Suppressor macrophage (primary cell): ENCODE results near the gene CLIP2.

Experiments
- DNase-seq, 4 experiments: peaks; one replicate each; pipeline ENCODE4 v3.0.0-alpha.2; 2020 to 2022

CLIP2 gene

DNA sequence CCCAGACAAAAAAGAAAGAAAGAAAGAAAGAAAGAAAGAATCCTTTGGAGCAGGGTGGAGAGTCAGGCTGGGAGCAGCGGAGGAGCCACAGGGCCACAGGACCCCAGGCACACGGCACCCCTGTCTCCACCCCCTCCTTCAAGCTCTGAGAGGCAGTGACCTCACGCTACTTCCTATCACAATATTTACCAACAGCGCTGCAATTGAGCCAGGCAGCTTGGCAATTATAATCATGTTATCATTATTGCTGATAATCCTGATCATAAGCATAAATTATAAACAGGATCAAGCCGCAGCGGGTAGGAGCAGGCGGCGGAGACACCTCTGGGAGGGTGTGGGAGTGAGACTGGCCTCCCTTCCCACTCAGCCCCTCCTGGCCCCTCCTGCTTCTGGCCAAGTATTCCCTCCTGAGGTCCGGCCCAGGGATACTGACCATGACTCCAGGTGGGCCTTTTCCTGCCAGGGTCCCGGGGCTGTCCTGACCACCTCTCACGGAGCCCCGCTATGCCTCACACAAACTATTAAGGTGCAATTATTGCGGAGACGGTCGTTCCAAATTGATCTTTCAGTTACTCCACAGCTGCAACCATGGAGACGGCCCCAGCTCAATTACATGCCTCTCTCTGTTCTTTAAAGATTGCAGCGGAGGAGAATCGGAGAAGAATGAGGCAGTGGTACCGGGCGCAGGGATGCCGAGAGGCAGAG, 154.5 kb downstream of the CLIP2 start:
- no peak for DNase-seq

DNA sequence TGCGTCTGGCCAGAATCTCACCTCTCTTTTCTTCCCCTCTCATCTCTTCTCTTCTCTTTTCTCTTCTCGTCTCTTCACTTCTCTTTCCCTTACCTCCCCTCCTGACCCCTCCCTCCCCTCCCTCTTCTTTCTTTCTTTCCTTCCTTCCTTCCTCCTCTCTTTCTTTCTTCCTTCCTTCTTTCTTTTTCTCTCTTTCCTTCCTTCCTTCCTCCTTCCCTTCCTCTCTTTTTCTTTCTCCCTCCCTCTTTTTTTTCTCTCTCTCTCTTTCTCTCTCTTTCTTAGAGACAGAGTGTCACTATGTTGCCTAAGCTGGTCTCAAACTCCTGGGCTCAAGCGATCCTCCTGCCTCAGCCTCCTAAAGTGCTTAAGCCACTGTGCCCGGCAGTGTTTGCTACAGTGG, 159.9 kb downstream of the CLIP2 start:
- no peak for DNase-seq

GRCh38 chr7:74449809-74450397, 160.7 kb downstream of the CLIP2 start:
- DNase-seq = peak; percentile 78 to 91 (median 85)

- peak; percentile 29 to 48 (median 36) for DNase-seq
Observed at GRCh38 chr7:74452748-74453321, 163.6 kb downstream of the CLIP2 start.

GRCh38 chr7:74453322-74454011, 164.3 kb downstream of the CLIP2 start, which contains the start of gene GTF2IRD1:
Gene GTF2IRD1 (plus strand): TSS chr7:74453906. CDS start chr7:74508081, 54,175 bp downstream.
- DNase-seq = peak; percentile 67 to 86 (median 78)

DNA sequence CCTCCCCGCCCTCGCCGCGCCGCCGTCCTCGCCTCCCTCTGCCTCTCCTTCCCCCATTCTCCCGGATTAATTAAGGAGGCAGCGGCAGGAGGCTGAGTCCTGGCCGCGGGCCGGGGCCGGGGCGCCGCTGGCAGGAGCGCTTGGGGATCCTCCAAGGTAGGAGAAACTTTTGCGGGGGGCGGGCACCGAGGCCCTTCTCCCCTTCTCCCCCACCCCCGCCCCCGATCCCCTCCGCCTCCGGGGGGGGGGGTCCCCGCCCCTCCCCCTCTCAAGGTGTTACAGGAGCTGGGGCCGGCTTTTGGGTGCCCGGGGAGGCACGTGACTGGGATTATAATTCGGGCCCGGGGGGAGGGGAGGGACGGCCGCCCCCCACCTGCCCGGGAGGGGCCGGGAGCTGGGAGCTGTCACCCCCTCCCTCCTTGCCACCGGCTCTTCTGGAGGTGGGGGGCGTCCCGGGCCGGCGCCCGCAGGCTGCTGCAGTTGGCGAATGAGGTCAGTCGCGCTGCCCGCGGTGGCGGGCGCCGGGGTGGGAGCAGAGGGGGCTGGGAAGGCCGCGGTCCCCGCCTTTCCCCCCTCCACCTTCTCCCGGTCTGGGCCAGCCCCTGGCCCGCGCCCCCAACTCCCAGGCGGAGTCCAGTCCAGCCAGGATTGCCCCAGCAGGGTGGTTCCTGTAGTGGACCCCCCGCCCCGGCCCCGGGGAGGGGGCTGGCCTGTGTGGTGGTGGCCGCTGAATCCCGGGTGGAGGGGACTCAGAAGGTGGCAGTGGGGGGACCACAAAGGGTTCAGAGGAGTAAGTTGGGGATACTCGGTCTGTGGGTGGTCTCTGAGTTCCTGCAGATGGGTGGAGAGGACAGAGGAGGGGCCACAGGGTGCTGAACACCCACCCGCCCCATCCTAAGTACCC, 165.1 kb downstream of the CLIP2 start:
- DNase-seq = peak in 2 of 4 experiments; percentile 22 to 40

GRCh38 chr7:74454925-74455288, 165.7 kb downstream of the CLIP2 start:
- DNase-seq = no peak

GRCh38 chr7:74455291-74455804, 166.1 kb downstream of the CLIP2 start:
- no peak for DNase-seq
